Measurements from ENCODE around the gene AGO3.
"Not testable (repeated sequence)": the region's sequence is repeated elsewhere in the genome, so short reads cannot be mapped to it uniquely, and the experiment has no call there.

Gene AGO3

DNA sequence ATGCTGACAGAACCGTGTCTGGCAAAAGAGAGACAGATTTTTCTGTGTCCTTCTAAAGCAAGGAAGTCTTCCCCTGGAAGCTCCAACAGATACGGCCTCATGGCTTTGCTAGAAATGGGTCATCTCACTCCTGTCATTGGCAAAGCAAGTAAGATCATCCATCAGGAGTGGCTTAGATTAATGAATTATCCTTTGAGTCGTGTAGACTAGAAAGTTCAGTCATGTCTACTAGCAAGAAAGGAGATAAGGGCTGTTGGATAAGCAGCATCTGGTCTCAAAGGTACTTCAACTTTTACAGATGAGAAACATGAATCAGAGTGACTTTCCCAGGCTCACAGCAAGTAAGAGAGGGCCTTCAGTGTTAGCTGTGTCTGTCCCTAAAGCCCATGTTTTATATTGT lies 3.4 kb upstream of the AGO3 start:
- DNase-seq = no peak

GRCh38 chr1:35929730-35930592 lies 944 bp upstream of the AGO3 start:
- peak; percentile 56 for DNase-seq

DNA sequence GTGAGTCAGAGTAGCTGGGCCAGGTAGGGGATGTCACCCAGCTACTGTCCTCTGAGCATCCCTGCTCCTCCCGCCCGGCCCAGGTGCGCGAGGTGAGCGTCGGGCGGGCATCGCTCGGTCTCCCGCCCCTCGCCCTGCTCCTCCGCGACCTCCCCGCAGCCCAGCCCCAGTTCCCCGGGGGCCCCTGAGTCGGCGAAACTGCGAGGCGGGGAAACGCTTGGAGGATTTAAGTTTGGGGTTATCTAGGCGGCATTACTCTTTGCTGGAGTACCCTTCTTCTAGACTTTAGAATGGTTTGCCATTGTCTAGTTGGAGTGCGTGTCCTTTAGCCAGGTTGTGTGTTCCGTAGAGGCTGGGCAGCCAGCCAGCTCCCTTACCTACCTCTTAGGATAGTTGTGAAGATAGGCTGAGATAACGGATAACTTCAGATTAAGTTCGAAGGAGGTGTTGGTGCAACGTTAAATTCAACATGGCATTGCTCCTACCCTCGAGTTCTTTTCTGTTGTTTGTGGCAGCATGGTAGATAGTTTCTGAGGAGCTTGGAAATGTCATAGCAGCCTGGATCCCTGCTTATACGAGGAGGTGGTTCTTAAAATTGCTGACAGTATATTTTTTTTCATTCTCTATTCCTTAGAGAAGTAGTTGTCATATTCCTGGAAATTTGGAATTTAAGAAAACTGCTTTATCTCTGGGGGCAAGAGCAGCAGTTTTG lies 697 bp downstream of the AGO3 start:
- peak; percentile 20 for DNase-seq

DNA sequence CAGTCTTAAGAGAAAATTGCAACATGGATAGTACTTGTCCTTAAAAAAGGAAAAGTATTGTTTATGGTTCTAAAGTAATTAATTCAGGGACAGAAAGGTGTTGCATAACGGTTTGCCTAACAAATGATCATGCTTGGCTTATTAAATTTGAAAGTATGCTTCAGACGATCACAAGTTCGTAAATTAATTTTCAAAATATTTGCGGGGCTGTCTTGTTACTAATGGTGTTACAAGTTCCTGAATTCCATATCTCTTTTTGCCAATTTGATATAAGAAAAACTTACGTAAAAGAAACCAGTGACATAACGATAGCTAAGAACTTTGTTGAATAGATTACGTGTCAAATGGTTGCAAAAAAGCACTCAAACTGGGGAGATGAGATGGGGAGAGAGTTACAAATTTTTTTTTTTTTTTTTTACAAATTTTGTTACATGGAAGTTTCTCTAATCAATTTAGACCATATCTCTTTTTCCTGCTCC lies 1.3 kb downstream of the AGO3 start:
- DNase-seq = no peak

DNA sequence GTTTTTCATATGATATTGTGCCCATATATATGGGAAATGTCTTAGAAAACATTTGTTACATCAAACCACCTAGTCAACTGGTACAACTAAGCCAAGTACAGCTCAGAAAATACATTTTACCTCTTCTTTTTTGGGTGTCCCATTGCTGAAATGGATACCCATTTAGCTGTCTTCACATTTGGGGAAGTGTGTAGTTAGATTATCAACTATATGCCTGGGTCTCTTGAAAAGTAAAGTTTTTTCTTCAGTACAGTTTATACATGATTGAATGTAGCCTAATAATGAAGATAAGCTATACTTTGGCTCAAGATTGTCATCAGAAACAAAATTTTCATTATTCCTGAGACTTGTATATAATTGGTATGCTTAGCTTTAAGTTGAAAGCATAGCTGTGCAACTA lies 2.0 kb downstream of the AGO3 start:
- DNase-seq = no peak

DNA sequence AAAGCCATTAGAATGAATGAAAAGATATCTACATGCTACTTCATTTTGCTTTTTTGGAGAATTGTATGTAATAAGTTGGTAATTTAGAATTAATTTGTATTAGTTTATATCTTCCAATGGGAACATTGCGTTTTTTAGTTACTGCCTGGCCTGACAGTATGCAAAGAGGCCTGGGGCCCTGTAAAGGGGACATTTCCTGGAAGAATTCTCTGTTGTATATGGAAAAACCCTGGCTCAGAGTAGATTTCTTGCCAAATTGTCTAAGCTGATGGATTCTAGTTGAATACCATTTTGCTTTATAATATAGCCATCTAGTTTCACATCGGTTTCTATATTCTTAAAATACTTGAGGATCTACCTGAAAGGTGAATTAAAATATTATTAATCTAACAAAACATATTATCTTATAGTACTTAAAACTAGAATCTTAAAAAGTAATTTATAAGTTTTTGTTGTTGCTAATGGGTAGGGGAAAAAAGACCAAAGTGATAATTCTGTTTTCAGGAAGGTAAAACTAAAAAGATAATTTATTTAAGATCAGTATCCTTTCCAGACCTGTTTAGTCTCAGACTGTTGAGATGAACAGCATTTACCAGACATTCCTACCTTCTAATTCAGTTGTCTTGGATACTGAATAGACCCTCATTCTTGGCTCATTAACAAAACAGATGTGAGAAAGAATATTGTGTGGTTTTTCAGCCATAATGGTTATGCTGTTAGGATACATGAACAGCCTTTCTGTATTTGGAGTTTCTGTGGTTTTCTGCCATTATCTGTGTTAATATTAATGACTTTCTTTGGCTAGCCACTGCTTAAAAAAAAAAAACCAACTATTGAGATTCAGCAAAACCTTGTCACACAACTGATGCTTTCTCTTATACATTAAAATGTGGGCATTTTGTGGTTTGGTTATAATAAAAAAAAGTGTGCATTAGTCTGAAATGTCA lies 4.8 kb downstream of the AGO3 start:
- DNase-seq = no peak

- DNase-seq = no peak
These were observed 5.9 kb downstream of the AGO3 start for GRCh38 chr1:35936838-35937237.

- DNase-seq = no peak
These were observed 8.6 kb downstream of the AGO3 start for GRCh38 chr1:35939484-35939883.

- DNase-seq = no peak
These were observed 14.4 kb downstream of the AGO3 start for GRCh38 chr1:35945327-35945726.

DNA sequence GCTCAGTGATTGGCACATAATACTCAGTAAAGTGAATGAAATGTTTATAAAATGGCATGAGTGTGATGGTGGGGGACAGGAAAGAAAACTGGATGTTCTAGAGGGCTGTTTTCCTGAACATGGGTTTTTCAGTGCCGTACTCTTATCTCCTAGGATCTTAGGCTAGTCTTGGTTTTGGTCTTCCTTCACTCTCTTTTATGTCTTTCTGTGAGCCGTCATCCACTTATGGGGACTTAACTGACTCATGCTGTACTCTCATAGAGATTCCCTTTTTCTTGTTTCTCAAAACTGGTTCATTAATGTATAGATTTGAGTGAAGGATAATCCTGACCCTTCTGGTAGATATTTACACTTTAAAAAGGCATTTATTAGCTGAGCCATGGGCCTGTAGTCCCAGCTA lies 16.6 kb downstream of the AGO3 start:
- no peak for DNase-seq

DNA sequence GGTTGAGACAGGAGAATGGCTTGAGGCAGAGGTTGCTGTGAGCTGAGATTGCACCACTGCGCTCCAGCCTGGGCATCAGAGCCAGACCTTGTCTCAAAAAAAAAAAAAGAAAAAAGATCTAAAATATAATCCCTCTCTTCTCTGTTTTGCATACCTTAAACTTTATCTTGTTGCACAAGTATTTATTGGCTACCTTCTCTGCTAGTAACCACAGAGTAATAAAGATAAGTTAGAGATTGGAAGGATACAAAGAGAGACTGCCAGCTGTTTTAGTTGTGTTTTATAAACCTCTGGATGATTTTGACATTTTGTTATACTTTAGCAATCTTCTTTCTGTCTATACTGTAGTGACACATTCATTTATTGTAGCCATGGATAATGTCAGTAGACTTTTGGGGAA lies 27.7 kb downstream of the AGO3 start:
- no peak for DNase-seq

GRCh38 chr1:35959304-35959703 lies 28.4 kb downstream of the AGO3 start:
- DNase-seq = no peak

- DNase-seq = no peak
These were observed 32.0 kb downstream of the AGO3 start for GRCh38 chr1:35962952-35963351.

DNA sequence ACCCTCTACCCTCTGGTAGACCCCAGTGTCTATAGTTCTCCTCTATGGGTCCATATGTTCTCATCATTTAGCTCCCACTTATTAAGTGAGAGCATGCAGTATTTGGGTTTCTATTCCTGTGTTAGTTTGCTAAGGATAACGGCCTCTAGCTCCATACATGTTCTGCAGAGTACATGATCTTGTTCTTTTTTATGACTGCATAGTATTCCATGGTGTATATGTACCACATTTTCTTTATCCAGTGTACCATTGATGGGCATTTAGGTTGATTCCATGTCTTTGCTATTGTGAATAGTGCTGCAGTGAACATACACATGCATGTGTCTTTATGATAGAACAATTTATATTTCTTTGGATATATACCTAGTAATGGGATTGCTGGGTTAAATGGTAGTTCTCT lies 33.4 kb downstream of the AGO3 start:
- DNase-seq = not testable (repeated sequence)

DNA sequence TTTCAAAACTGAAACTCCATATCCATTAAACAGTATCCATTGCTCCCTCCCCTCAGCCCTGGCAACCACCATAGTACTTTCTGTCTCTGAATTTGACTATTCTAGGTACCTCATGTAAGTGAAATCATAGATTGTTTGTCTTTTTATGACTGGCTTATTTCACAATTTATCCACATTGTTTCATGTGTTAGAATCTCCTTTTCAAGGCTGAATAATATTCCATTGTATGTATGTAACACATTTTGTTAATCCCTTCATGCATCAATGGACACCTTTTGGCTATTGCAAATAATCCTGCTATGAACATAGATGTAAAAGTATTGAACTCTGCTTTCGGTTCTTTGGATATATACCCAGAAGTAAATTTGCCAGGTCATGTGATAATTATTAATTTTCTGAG lies 37.5 kb downstream of the AGO3 start:
- DNase-seq = no peak

DNA sequence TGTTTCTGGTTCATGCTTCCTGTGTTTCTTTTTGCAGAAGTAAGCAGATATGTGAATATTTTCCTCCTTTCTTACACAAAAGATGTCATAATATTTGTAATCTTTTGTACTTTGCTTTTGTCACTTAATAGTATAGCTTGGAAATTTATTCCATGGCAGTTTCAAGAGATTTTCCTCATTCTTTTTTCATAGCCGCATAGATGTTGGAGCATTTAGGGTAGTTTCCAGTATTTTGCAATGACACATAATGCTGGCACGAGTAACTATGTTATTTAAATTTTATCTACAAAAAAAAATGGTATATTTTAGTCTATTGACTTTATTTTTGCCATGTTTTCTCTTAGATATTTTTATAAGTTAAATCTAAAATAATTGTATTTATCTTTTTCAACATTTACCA lies 40.7 kb downstream of the AGO3 start:
- no peak for DNase-seq

- peak; percentile 18 for DNase-seq
These were observed 41.7 kb downstream of the AGO3 start for GRCh38 chr1:35972631-35973030.

- DNase-seq = no peak
These were observed 49.2 kb downstream of the AGO3 start for GRCh38 chr1:35980090-35980489.

- DNase-seq = no peak
These were observed 57.3 kb downstream of the AGO3 start for GRCh38 chr1:35988237-35988636.

DNA sequence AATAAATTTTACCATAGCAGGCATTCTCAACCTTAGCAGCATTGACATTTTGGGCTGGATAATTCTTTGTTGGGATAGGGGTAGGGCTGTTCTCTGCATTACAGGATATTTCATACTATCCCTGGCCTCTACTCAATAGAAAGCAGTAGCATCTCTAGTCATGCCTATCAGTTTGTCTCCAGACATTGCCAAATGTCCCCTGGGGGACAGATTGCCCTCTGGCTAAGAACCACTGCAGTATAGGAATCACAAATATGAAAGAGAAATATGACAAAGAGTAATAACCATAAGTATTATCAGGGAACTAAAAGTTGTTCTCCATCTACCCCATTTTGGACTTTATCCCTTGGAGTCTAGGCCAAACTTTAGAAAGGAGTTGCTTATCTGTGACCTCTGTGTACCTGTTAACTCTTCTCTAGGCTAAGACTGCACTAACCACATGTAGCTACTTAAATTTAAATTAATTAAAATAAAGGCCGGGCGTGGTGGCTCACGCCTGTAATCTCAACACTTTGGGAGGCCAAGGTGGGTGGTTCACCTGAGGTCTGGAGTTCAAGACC lies 76.1 kb downstream of the AGO3 start:
- no peak for DNase-seq

DNA sequence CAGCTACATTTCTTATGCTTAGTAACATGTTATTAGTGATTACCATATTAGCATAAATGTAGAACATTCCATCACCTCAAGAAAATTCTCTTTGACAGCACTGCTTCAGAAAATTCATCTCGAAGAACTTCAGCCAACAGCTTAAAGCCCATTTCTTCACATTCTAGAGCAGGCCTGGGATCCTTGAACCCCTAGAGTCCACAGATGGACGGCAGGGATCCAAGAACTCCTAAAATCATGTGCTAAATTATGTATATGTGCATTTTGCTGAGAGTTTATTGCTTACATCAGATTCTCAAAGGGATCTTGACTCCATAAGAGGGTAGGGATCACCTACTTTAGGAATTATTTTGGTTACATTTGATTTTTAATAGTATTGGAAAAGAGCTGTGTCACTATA lies 76.8 kb downstream of the AGO3 start:
- no peak for DNase-seq

GRCh38 chr1:36008546-36009197 lies 77.8 kb downstream of the AGO3 start:
- peak; percentile 75 for DNase-seq

All from EL (cell line).